ENCODE results near the gene NOS1. TPM values are rescaled to one million over a fixed set of nuclear protein-coding genes. Genes with fewer than 3 reads are reported as not detected.

Gene NOS1
- total and polyA plus RNA-seq, 2 experiments from 2014 or later: 0.63 to 3.0 TPM

DNA sequence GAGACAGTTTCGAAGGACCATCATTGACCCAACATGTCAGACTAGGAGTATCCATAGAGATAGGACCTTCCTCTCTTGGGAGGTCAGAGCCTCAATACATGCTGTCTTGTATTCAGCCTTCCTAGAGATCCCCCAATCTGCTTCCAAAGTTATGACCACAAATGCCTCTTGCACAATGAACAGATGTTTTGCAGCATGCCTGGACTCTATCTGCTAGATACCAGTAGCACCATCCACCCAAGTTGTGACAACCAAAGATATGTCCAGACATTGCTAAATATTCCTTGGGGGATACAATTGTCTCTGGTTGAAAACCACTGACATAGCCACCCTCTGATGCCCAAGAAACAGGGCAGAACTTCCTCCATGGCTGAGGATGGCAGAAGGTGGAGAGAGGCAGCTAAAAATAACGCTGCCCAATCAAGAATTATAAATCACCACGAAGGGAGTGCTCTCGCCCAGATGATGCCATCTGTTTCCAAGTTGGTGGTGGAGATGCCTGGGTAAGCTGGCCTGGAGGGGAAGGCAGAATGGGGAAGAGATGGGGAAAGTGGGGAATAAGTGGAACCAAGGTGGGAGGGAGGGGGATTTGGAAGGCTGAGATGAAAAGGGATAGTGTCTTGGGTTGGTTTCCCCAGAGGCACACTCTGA lies 42.9 kb upstream of the NOS1 start:
- Histone ChIP-seq H3K27me3 (ENCODE audit: insufficient read depth) (no peaks in the 10 kb centered on the region), H3K4me3 (no peak overlapping the region), H2AFZ (no peak overlapping the region), H3K79me2 (replicated peaks; ENCODE audit: insufficient read depth) (no peaks in the 10 kb centered on the region), H3K27ac (ENCODE audit: low read depth) (no peak overlapping the region), H3K4me1 (ENCODE audit: insufficient read depth) (peaks cover 13% of the 10 kb centered on the region), H3K36me3 (ENCODE audit: insufficient read depth) (no peaks in the 10 kb centered on the region), H3K9me2 (ENCODE audit: insufficient read depth) (no peaks in the 10 kb centered on the region), H3F3A (replicated peaks; ENCODE audit: low read depth) (no peaks in the 10 kb centered on the region), H4K20me1 (replicated peaks; ENCODE audit: insufficient read depth) (no peaks in the 10 kb centered on the region), H3K4me2 (no peak overlapping the region)
- DNase-seq (ENCODE audit: low spot score): no peak
- H3K4me3 Mint-ChIP-seq: no peak overlapping the region
- H3K36me3 Mint-ChIP-seq (ENCODE audit: low read depth): no peaks in the 10 kb centered on the region
- peaks cover 9% of the 10 kb centered on the region for H3K27me3 Mint-ChIP-seq (ENCODE audit: insufficient read depth, low read depth, poor library complexity)
- no peak for TF ChIP-seq STAT1 (IDR thresholded peaks at IDR 0.05; ENCODE audit: unreplicated experiment)
- no peak for TF ChIP-seq NANOG (IDR thresholded peaks at IDR 0.05; ENCODE audit: borderline replicate concordance)
- TF ChIP-seq EZH2phosphoT487 (IDR thresholded peaks at IDR 0.05; ENCODE audit: unreplicated experiment): no peak
- TF ChIP-seq ZNF462 (CRISPR knock-in tag; IDR thresholded peaks at IDR 0.05): no peak
- TF ChIP-seq CREB1 (CRISPR knock-in tag; IDR thresholded peaks at IDR 0.05; ENCODE audit: low read depth): no peak
- no peak for ATAC-seq
- H3K27ac Mint-ChIP-seq: no peak overlapping the region
- H3K9me3 Mint-ChIP-seq: no peaks in the 10 kb centered on the region
- H3K4me1 Mint-ChIP-seq: peaks cover 13% of the 10 kb centered on the region

- ATAC-seq (no peak), DNase-seq (ENCODE audit: low spot score) (no peak)
- H3K79me2 ChIP-seq (replicated peaks; ENCODE audit: insufficient read depth): no peaks in the 10 kb centered on the region
- no peaks in the 10 kb centered on the region for H3K36me3 ChIP-seq (ENCODE audit: insufficient read depth)
- no peak overlapping the region for H2AFZ ChIP-seq
- H3K27ac Mint-ChIP-seq: no peak overlapping the region
- peaks cover 13% of the 10 kb centered on the region for H3K4me1 Mint-ChIP-seq
- H3K27ac ChIP-seq (ENCODE audit: low read depth): no peak overlapping the region
- H3K4me3 Mint-ChIP-seq: no peak overlapping the region
- H3K4me2 ChIP-seq: no peak overlapping the region
- H3K4me1 ChIP-seq (ENCODE audit: insufficient read depth): peaks cover 12% of the 10 kb centered on the region
- peaks cover 9% of the 10 kb centered on the region for H3K27me3 Mint-ChIP-seq (ENCODE audit: insufficient read depth, low read depth, poor library complexity)
- H3K9me3 Mint-ChIP-seq: peaks cover 3% of the 10 kb centered on the region; the same call in 1 of the 3 replicates
- no peak overlapping the region for H3K4me3 ChIP-seq
- no peaks in the 10 kb centered on the region for H3F3A ChIP-seq (replicated peaks; ENCODE audit: low read depth)
- H4K20me1 ChIP-seq (replicated peaks; ENCODE audit: insufficient read depth): no peaks in the 10 kb centered on the region
- no peaks in the 10 kb centered on the region for H3K27me3 ChIP-seq (ENCODE audit: insufficient read depth)
- no peaks in the 10 kb centered on the region for H3K9me2 ChIP-seq (ENCODE audit: insufficient read depth)
- H3K36me3 Mint-ChIP-seq (ENCODE audit: low read depth): no peaks in the 10 kb centered on the region
- TF ChIP-seq, protein P1, sequence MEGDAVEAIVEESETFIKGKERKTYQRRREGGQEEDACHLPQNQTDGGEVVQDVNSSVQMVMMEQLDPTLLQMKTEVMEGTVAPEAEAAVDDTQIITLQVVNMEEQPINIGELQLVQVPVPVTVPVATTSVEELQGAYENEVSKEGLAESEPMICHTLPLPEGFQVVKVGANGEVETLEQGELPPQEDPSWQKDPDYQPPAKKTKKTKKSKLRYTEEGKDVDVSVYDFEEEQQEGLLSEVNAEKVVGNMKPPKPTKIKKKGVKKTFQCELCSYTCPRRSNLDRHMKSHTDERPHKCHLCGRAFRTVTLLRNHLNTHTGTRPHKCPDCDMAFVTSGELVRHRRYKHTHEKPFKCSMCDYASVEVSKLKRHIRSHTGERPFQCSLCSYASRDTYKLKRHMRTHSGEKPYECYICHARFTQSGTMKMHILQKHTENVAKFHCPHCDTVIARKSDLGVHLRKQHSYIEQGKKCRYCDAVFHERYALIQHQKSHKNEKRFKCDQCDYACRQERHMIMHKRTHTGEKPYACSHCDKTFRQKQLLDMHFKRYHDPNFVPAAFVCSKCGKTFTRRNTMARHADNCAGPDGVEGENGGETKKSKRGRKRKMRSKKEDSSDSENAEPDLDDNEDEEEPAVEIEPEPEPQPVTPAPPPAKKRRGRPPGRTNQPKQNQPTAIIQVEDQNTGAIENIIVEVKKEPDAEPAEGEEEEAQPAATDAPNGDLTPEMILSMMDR (conservative IDR thresholded peaks at IDR 0.05; ENCODE audit: low read depth in 2 of 2): no peak
Observed at GRCh38 chr12:117403586-117404139, 42.2 kb upstream of the NOS1 start.
